Activated naive CD4-positive, alpha-beta T cell (primary cell): Measurements from ENCODE around the gene PRKD2.
"Not testable (repeated sequence)": the region's sequence is repeated elsewhere in the genome, so short reads cannot be mapped to it uniquely, and the experiment has no call there.

Experiments used
- DNase-seq, 4 experiments: peaks; one replicate each; lab custom pipeline; 2025; lab: John Stamatoyannopoulos, UW

Gene PRKD2

DNA sequence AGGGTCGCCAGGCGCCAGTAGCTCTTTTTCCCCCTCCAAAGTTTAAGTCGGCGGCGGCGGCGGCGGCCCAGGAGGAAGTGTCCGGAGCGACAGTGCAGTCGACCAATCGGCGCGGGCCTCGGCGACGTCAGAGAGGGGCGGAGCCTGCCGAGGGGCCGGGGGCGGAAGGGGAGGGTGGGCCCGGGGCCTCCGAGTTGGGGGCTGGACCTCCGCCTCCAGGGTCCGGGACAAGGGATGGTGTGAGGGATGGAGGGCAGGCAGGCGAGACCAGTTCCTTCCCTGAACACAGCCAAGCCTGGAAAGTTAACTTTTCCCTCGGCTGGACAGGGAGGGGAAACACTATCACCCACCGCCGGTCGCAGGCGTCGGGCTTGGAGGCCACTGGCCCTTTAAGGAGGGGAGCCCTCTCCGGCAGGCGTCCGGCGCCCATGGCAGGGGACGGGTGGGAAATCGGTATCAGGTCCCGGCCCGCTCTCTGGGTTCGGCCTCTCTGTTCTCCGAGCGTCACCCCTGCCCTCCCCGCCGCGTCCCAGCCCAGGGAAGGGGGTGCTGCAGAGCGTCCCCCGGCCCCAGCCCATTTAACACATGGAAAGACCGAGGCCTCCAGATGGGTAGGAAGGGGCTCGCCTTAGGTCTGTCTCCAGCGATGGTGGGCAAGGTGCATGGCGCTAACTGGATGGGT, at the start of gene PRKD2:
TSS of gene PRKD2 (minus strand) at position 81 of the 682 bp plus-strand sequence. CDS start 744 bp downstream, outside the sequence.
- DNase-seq, result peak; percentile 61 to 87 (median 76)

GRCh38 chr19:46764817-46765291, 47.9 kb upstream of the PRKD2 start:
- no peak for DNase-seq

- DNase-seq, result no peak
Observed at GRCh38 chr19:46762245-46762890, 45.5 kb upstream of the PRKD2 start.

GRCh38 chr19:46761418-46761831, 44.5 kb upstream of the PRKD2 start:
- DNase-seq, result no peak

GRCh38 chr19:46760897-46761296, 44.0 kb upstream of the PRKD2 start:
- not testable (repeated sequence) for DNase-seq

- no peak for DNase-seq
Observed at GRCh38 chr19:46760363-46760762, 43.4 kb upstream of the PRKD2 start.

GRCh38 chr19:46759817-46760333, 43.0 kb upstream of the PRKD2 start:
- DNase-seq, result no peak

GRCh38 chr19:46759206-46759605, 42.3 kb upstream of the PRKD2 start:
- no peak for DNase-seq

GRCh38 chr19:46756544-46756888, 39.6 kb upstream of the PRKD2 start:
- DNase-seq, result no peak

DNA sequence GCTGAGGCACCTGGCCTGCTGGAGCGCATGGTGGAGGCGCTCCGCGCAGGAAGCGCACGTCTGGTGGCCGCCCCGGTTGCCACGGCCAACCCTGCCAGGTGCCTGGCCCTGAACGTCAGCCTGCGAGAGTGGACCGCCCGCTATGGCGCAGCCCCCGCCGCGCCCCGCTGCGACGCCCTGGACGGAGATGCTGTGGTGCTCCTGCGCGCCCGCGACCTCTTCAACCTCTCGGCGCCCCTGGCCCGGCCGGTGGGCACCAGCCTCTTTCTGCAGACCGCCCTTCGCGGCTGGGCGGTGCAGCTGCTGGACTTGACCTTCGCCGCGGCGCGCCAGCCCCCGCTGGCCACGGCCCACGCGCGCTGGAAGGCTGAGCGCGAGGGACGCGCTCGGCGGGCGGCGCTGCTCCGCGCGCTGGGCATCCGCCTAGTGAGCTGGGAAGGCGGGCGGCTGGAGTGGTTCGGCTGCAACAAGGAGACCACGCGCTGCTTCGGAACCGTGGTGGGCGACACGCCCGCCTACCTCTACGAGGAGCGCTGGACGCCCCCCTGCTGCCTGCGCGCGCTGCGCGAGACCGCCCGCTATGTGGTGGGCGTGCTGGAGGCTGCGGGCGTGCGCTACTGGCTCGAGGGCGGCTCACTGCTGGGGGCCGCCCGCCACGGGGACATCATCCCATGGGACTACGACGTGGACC, 39.1 kb upstream of the PRKD2 start:
- no peak for DNase-seq

DNA sequence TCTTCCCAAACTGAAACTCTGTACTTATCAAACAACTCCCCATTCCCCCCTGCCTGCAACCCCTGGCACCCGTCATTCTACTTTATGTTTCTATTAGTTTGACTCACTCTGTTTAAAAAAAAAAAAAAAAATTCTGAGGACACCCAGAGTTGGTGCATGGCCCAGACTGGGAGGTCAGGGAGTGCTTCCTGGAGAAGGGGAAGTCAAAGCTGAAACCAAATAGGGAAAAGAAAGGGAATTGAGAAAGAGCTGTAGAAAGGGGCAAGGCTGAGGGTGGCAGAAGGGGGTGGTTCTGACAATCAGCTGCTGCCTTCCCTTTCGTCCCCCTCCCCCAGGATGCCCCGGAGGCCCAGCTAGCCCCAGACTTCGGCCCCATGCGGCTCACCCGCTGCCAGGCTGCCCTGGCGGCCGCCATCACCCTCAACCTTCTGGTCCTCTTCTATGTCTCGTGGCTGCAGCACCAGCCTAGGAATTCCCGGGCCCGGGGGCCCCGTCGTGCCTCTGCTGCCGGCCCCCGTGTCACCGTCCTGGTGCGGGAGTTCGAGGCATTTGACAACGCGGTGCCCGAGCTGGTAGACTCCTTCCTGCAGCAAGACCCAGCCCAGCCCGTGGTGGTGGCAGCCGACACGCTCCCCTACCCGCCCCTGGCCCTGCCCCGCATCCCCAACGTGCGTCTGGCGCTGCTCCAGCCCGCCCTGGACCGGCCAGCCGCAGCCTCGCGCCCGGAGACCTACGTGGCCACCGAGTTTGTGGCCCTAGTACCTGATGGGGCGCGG, 38.4 kb upstream of the PRKD2 start:
- DNase-seq, result no peak

DNA sequence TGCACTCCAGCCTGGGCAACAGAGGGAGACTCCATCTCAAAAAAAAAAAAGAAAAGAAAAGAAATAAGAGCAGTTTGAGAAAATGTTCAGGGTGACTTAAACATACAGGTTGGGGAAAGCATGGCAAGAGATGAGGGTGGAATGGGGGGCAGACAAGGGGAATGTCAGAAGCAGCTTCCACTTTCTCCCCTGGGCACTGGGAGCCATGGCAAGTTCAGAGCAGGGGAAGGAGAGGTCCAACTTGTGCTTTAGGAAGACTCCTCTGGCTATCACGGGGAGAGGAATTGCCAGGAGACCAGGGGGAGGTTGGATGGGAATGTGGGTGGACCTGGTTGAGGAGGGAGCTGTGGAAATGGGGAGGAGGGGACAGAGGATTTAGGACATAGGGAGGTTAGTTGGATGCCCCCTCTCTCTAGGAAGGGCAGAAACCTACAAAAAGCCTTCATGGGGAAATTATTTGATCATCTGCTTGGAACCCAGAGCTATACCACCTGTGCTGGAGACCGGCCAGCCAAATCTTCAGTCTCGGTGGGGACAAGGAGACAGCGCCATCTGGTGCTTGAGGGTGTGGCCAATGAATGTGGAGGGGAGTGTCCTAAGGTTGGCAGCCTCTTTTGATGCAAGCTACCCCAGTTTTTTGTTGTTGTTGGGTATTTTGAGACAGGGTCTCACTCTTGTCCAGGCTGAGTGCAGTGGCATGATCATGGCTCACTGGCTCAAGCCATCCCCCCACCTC, 36.7 kb upstream of the PRKD2 start:
- DNase-seq, result peak in 3 of 4 experiments; percentile 12 to 53 (median 43)

DNA sequence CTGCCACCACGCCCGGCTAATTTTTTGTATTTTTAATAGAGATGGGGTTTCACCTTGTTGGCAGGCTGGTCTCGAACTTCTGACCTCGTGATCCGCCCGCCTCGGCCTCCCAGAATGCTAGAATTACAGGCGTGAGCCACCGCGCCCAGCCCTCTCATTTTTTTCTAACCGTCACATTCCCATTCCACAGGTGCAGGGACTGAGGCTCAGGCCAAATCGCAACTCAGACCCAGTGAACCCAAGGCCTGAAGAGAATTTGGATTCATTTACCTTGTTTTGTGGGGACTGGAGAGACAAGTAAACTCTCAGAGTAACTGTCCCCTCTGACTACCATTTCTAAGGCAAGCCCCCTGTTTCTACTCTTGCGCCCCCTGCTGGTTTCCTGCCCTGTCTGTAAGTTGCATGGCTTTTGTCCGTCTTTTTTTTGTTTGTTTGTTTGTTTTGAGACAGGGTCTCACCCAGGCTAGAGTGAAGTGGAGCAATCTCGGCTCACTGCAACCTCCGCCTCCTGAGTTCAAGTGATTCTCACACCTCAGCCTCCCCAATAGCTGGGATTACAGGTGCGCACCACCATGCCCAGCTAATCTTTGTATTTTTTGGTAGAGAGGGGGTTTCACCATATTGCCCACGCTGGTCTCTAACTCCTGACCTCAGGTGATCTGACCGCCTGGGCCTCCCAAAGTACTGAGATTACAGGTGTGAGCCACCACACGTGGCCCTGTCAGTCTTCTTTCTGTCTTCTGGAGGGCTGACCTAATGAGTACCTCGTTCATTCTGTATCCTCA, 31.6 kb upstream of the PRKD2 start:
- DNase-seq, result peak in 3 of 4 experiments; percentile 53 to 66 (median 60)

DNA sequence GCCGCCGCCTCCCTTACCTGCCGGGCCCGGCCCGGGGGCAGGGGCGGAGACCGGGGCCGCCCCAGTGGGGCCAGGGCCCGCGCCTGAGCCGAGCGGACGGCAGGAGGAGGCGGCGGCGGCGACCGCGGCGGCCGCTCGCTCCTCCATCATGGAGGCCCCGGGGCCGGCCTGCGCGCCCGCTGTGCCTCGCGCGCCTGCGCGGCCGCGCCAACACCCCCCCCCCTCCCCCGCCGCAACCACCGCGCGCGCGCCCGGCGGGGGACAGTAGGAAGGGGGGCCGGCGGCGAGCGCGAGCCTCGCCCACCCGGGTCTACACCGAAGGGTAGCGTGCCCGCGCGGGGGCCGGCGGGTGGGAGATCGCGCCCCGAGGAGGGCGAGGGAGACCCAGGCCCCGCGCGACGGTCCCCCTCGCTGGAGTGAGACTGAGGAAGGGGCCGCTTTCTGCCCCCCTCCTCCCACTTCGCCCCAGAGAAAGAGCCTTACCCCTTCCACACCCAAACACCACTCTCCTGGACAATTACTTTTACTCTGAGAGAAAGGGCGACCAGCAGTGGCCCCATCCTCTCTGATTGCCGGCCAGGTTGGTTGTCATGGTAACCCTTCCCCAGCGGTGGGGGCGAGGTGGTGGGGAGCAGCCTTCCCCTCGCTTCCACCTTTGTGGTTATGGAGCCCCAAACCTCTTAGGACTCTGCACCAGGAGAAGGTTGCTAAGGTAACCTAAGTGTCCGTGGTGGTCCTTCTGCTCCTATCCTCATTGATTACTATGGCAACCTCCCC, 29.6 kb upstream of the PRKD2 start, which contains the start of gene STRN4:
TSS of gene STRN4 (minus strand) at position 170 of the 777 bp plus-strand sequence. CDS start at position 150, 20 bp downstream.
- peak in 2 of 4 experiments; percentile 34 to 64 for DNase-seq

DNA sequence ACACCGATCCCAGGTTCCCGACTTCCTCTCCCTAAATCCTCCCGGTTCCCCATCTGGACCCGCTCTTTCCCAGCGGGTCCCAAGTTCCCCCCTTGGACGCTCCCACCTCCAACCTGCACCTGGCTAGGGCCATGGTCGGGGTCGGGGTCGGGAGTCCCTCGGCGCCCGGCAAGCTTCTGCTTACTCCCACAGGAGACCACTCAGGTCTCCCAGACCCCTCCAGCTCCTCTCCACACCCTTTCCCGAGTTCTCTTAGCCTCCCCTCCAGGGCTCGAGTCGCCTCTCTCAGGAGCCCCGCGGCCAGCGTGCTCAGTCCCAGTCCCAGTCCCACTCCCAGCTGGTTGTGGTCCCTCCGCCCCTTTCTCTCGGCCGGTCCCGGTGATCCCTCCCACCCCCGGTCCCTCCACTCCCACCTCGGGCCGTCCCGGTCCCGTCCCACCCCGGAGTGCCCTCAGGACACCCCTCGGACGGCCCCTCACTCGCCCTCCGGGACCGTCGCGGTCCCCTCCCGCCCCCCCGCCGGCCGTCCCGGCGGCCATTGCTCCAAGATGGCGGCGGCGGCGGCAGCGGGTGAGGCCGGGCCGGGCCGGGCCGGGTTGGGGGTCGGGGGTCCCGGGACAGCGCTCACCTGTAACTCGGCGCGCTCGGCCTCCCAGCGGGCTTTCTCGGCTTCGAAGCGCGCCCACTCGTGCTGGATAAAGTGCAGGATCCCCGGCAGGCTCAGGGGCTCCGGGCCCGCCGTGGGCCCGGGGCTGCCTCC, 28.8 kb upstream of the PRKD2 start, which contains the start of gene FKRP:
TSS of gene FKRP (plus strand) at position 537 of the 760 bp plus-strand sequence. CDS start 9,394 bp downstream, outside the sequence.
- DNase-seq, result peak in 1 of 4 experiments; percentile 32

GRCh38 chr19:46745030-46745429, 28.1 kb upstream of the PRKD2 start:
- DNase-seq, result no peak

DNA sequence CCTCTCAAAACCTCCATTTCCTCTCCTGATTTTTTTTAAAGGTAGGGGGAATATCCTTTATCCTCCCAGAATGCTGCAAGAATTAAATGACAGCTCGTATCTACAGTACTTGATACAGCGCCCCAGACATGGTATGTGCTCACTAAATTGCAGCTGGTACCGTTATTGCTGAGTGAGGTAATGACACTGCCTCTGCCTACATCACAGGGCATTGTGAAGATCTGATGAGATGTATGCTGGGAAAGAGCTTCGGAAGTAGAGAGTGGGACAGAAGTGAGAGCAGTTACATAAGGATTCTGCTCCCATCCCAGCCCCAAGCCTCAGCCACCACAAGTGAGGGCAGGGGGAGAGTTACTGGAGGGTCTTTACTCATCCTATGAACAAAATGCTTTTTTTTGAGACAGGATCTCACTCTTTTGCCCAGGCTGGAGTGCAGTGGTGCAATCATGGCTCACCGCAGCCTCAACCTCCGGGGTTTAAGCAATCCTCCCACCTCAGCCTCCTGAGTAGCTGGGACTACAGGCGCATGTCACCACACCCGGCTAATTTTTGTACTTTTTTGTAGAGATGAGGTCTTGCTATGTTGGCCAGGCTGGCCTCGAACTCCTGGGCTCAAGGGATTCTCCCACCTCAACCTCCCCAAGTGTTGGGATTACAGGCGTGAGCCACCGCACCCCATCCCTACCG, 27.2 kb upstream of the PRKD2 start:
- DNase-seq, result no peak

GRCh38 chr19:46742926-46743480, 26.1 kb upstream of the PRKD2 start:
- DNase-seq, result no peak
